Liver (tissue), 9 donors: ENCODE results near the gene PSMG4. TPM values are rescaled to one million over a fixed set of nuclear protein-coding genes. Genes with fewer than 3 reads are reported as not detected.

Source experiments
- DNase-seq: peaks from one replicate; pipeline ENCODE4 v3.0.0-alpha.2; 2017; ENCODE audit warnings: low spot score
- H3K27ac ChIP-seq, 2 donors: one replicate each; pipeline ENCODE4 v1.7.0; 2013; ENCODE audit warnings: inconsistent platforms in 2 of 2, low read length in 2 of 2, control low read depth in 1 of 2, low read depth in 1 of 2, mild to moderate bottlenecking in 1 of 2
- H3K27me3 ChIP-seq, 4 donors: one replicate each; pipeline versions ENCODE4 v1.6.1 to v1.7.0; 2013; ENCODE audit warnings: low read length in 3 of 4, inconsistent platforms in 1 of 4, mild to moderate bottlenecking in 1 of 4, moderate library complexity in 1 of 4; ENCODE audit not compliant: control insufficient read depth in 4 of 4, insufficient read depth in 4 of 4
- H3K36me3 ChIP-seq, 4 donors: one replicate each; pipeline versions ENCODE4 v1.6.1 to v1.7.0; 2013; ENCODE audit warnings: low read length in 3 of 4, mild to moderate bottlenecking in 3 of 4, low read depth in 1 of 4, moderate library complexity in 1 of 4; ENCODE audit not compliant: control insufficient read depth in 4 of 4, insufficient read depth in 3 of 4
- H3K4me1 ChIP-seq, 4 donors: one replicate each; pipeline versions ENCODE4 v1.6.1 to v1.7.0; 2013; ENCODE audit warnings: low read length in 3 of 4, mild to moderate bottlenecking in 3 of 4, moderate library complexity in 1 of 4; ENCODE audit not compliant: control insufficient read depth in 4 of 4, insufficient read depth in 4 of 4
- H3K4me3 ChIP-seq, 3 donors: one replicate each; pipeline versions ENCODE4 v1.6.1 to v1.7.0; 2013; ENCODE audit warnings: low read length in 3 of 3, control low read depth in 1 of 3, low read depth in 1 of 3, mild to moderate bottlenecking in 1 of 3
- H3K9ac ChIP-seq, 2 donors: one replicate each; pipeline ENCODE4 v1.7.0; 2013; ENCODE audit warnings: low read length in 2 of 2, mild to moderate bottlenecking in 2 of 2, moderate library complexity in 2 of 2, control low read depth in 1 of 2, low read depth in 1 of 2
- H3K9me3 ChIP-seq, 4 donors: one replicate each; pipeline versions ENCODE4 v1.6.1 to v1.7.0; 2013; ENCODE audit warnings: low read length in 3 of 4; ENCODE audit not compliant: control insufficient read depth in 4 of 4
- EGR1 ChIP-seq, 2 donors: IDR thresholded peaks; 2 replicates each; pipeline ENCODE4 v1.6.1; 2016 to 2018; ENCODE audit warnings: antibody characterized with exemption in 2 of 2, low read depth in 2 of 2
- FOXA1 ChIP-seq: IDR thresholded peaks from 2 replicates; pipeline ENCODE4 v1.6.1; 2016; ENCODE audit warnings: antibody characterized with exemption
- FOXA2 ChIP-seq: IDR thresholded peaks from 2 replicates; pipeline ENCODE4 v1.6.1; 2016; ENCODE audit warnings: antibody characterized with exemption
- GABPA ChIP-seq, 2 donors: IDR thresholded peaks in 1 of 2; conservative IDR thresholded peaks in 1 of 2; 2 replicates each; pipeline ENCODE4 v1.6.1; 2016; ENCODE audit warnings: antibody characterized with exemption in 2 of 2, mild to moderate bottlenecking in 1 of 2, moderate library complexity in 1 of 2
- HNF4G ChIP-seq: IDR thresholded peaks from 2 replicates; pipeline ENCODE4 v1.6.1; 2016; ENCODE audit warnings: antibody characterized with exemption
- JUND ChIP-seq, 2 donors: IDR thresholded peaks; 2 replicates each; pipeline ENCODE4 v1.6.1; 2016; ENCODE audit warnings: antibody characterized with exemption in 2 of 2
- RAD21 ChIP-seq, 2 donors: IDR thresholded peaks; 2 replicates each; pipeline ENCODE4 v1.6.1; 2016; ENCODE audit warnings: antibody characterized with exemption in 2 of 2, mild to moderate bottlenecking in 2 of 2
- RXRA ChIP-seq, 2 donors: IDR thresholded peaks; 2 replicates each; pipeline ENCODE4 v1.6.1; 2017 to 2018; ENCODE audit warnings: antibody characterized with exemption in 2 of 2, mild to moderate bottlenecking in 1 of 2
- SP1 ChIP-seq: IDR thresholded peaks from 2 replicates; pipeline ENCODE4 v1.6.1; 2018; ENCODE audit warnings: antibody characterized with exemption, mild to moderate bottlenecking
- TAF1 ChIP-seq: conservative IDR thresholded peaks from 2 replicates; pipeline ENCODE4 v1.6.1; 2016; ENCODE audit warnings: antibody characterized with exemption, mild to moderate bottlenecking
- WGBS: extraction: QIAGEN DNeasy Blood & Tissue Kit; methylation state at CpG from one replicate; pipeline ENCODE4 v1.1.7; 2013; 5-methylcytosine and 5-hydroxymethylcytosine counted together
- polyA plus RNA-seq, 2 donors: library from polyadenylated mRNA; stranded (reverse) in 1 of 2; unstranded in 1 of 2; fragments of 200-250 nt in 1 of 2; fragments of >200 nt in 1 of 2; fragmentation: Nextera tagmentation in 1 of 2; extraction: Ambion mirVana in 1 of 2; gene quantifications; one replicate each; pipeline versions ENCODE4 v1.2.1 to v1.2.3, GENCODE V29; 2013 to 2015
- total RNA-seq, 2 donors: library from RNA; depleted of rRNA; stranded (reverse); fragments of >200 nt; gene quantifications; one replicate each; pipeline ENCODE4 v1.2.3, GENCODE V29; 2014
- TF ChIP-seq, protein P1 (sequence below): fragments of 150-350 bp; IDR thresholded peaks from 2 replicates; pipeline ENCODE4 v1.5.1; 2017; ENCODE audit warnings: improper control_type of control experiment, low read depth, low read length; ENCODE audit not compliant: missing input control
- TF ChIP-seq, protein P2 (sequence below): IDR thresholded peaks from 2 replicates; pipeline ENCODE4 v1.6.1; 2016; ENCODE audit warnings: antibody characterized with exemption
- TF ChIP-seq, protein P3 (sequence below): IDR thresholded peaks from 2 replicates; pipeline ENCODE4 v1.6.1; 2016; ENCODE audit warnings: antibody characterized with exemption
- TF ChIP-seq, protein P4 (sequence below): IDR thresholded peaks from 2 replicates; pipeline ENCODE4 v1.6.1; 2016; ENCODE audit warnings: antibody characterized with exemption, mild to moderate bottlenecking
- TF ChIP-seq, protein P5 (sequence below): IDR thresholded peaks from 2 replicates; pipeline ENCODE4 v1.6.1; 2016; ENCODE audit warnings: antibody characterized with exemption
- donor health status: healthy.
- donor health status: healthy.
- donor health status: healthy.
- donor health status: healthy.
- donor health status: healthy.

PSMG4 gene
- total and polyA plus RNA-seq, 4 donors: 10.7 to 28.5 (median 15.1) TPM

DNA sequence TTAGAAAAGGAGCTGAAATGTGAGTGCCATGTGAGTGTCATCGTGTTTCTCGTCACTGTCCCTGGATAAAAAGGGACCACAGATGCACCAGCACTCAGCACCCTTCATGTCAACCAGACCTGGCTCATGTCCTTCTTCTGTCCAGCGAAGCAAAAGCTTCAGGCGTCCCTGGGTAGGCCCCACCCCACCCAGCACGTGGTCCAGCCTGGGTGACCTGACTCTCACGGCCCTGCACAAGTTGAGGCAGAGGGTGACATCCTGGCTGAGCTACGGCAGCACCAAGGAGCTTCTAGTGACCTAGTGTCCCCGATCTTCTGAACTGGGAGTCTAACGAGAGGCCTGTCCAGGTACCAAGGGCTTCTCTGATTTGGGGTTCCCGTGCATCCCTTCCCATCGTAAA, 37.8 kb downstream of the PSMG4 start (continued):
- TF ChIP-seq, protein P1, sequence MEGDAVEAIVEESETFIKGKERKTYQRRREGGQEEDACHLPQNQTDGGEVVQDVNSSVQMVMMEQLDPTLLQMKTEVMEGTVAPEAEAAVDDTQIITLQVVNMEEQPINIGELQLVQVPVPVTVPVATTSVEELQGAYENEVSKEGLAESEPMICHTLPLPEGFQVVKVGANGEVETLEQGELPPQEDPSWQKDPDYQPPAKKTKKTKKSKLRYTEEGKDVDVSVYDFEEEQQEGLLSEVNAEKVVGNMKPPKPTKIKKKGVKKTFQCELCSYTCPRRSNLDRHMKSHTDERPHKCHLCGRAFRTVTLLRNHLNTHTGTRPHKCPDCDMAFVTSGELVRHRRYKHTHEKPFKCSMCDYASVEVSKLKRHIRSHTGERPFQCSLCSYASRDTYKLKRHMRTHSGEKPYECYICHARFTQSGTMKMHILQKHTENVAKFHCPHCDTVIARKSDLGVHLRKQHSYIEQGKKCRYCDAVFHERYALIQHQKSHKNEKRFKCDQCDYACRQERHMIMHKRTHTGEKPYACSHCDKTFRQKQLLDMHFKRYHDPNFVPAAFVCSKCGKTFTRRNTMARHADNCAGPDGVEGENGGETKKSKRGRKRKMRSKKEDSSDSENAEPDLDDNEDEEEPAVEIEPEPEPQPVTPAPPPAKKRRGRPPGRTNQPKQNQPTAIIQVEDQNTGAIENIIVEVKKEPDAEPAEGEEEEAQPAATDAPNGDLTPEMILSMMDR: no peak
- no peak for TF ChIP-seq RAD21 (IDR thresholded peaks at IDR 0.05)
- TF ChIP-seq EGR1 (IDR thresholded peaks at IDR 0.05; ENCODE audit: low read depth in 2 of 2): no peak
- TF ChIP-seq TAF1: no peak
- TF ChIP-seq SP1: no peak

DNA sequence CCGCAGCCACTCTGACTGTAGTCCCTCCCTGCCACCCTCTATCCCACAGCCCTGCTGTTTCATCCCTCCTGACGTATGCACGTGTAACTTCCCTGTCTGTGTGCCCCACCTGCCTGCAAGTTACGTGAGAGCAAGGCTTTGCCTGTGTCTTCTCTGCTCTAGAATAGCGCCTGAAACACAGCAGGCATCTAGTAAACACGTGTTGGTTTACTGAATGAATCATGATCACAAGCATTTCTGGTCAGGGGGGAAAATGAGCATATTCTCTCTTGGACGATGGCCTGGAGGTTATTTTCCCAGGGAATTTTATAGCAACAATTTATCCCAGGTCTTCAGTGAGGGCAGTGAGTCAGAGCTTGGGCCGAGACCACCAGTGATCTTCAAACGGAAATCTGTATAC, 38.3 kb downstream of the PSMG4 start:
- Histone ChIP-seq H3K4me1 (peaks cover 2 to 17% (median 10%) of the 10 kb centered on the region in 4 donors), H3K9ac (no peak overlapping the region), H3K4me3 (no peak overlapping the region), H3K27me3 (no peaks in the 10 kb centered on the region), H3K9me3 (no peaks in the 10 kb centered on the region), H3K36me3 (peaks cover 2 to 10% (median 5%) of the 10 kb centered on the region in 4 donors), H3K27ac (no peak overlapping the region)
- no peak for TF ChIP-seq SP1
- TF ChIP-seq GABPA (IDR thresholded peaks at IDR 0.05 in 1 of 2, conservative IDR thresholded peaks at IDR 0.05 in 1 of 2): no peak
- TF ChIP-seq, protein P2, sequence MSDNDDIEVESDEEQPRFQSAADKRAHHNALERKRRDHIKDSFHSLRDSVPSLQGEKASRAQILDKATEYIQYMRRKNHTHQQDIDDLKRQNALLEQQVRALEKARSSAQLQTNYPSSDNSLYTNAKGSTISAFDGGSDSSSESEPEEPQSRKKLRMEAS: no peak
- no peak for TF ChIP-seq RAD21 (IDR thresholded peaks at IDR 0.05)
- TF ChIP-seq JUND (IDR thresholded peaks at IDR 0.05): no peak
- no peak for TF ChIP-seq RXRA (IDR thresholded peaks at IDR 0.05)
- TF ChIP-seq, protein P3, sequence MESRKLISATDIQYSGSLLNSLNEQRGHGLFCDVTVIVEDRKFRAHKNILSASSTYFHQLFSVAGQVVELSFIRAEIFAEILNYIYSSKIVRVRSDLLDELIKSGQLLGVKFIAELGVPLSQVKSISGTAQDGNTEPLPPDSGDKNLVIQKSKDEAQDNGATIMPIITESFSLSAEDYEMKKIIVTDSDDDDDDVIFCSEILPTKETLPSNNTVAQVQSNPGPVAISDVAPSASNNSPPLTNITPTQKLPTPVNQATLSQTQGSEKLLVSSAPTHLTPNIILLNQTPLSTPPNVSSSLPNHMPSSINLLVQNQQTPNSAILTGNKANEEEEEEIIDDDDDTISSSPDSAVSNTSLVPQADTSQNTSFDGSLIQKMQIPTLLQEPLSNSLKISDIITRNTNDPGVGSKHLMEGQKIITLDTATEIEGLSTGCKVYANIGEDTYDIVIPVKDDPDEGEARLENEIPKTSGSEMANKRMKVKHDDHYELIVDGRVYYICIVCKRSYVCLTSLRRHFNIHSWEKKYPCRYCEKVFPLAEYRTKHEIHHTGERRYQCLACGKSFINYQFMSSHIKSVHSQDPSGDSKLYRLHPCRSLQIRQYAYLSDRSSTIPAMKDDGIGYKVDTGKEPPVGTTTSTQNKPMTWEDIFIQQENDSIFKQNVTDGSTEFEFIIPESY: no peak
- TF ChIP-seq, protein P4, sequence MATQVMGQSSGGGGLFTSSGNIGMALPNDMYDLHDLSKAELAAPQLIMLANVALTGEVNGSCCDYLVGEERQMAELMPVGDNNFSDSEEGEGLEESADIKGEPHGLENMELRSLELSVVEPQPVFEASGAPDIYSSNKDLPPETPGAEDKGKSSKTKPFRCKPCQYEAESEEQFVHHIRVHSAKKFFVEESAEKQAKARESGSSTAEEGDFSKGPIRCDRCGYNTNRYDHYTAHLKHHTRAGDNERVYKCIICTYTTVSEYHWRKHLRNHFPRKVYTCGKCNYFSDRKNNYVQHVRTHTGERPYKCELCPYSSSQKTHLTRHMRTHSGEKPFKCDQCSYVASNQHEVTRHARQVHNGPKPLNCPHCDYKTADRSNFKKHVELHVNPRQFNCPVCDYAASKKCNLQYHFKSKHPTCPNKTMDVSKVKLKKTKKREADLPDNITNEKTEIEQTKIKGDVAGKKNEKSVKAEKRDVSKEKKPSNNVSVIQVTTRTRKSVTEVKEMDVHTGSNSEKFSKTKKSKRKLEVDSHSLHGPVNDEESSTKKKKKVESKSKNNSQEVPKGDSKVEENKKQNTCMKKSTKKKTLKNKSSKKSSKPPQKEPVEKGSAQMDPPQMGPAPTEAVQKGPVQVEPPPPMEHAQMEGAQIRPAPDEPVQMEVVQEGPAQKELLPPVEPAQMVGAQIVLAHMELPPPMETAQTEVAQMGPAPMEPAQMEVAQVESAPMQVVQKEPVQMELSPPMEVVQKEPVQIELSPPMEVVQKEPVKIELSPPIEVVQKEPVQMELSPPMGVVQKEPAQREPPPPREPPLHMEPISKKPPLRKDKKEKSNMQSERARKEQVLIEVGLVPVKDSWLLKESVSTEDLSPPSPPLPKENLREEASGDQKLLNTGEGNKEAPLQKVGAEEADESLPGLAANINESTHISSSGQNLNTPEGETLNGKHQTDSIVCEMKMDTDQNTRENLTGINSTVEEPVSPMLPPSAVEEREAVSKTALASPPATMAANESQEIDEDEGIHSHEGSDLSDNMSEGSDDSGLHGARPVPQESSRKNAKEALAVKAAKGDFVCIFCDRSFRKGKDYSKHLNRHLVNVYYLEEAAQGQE: no peak
- TF ChIP-seq, protein P1: no peak
- no peak for TF ChIP-seq FOXA2
- no peak for TF ChIP-seq FOXA1
- TF ChIP-seq, protein P5, sequence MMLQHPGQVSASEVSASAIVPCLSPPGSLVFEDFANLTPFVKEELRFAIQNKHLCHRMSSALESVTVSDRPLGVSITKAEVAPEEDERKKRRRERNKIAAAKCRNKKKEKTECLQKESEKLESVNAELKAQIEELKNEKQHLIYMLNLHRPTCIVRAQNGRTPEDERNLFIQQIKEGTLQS: no peak
- no peak for TF ChIP-seq HNF4G
- no peak for DNase-seq
- 90% methylated on average over 9 of the region's 9 CpGs for WGBS
